Neural cell (in vitro differentiated cells): ENCODE measurements around the gene GGT6. TPM values are rescaled to one million over a fixed set of nuclear protein-coding genes. Genes with fewer than 3 reads are reported as not detected.

ENCODE experiments used
- H2AFZ ChIP-seq: fragments of 200-600, 300-800 bp; sonication (generic), shearing (Covaris generic); 2 replicates; pipeline ENCODE4 v1.6.0; 2014; ENCODE audit warnings: low read depth, mild to moderate bottlenecking, antibody characterized with exemption, low read length, moderate library complexity
- H3F3A ChIP-seq: fragments of 200-600 bp; shearing (Covaris generic); 2 replicates; pipeline ENCODE4 v1.6.1; 2016; ENCODE audit warnings: mild to moderate bottlenecking, moderate library complexity, mixed read lengths, antibody characterized with exemption, low read length; ENCODE audit not compliant: insufficient read depth, poor library complexity, severe bottlenecking
- H3K27ac ChIP-seq: fragments of 200-600, 300-800 bp; sonication (generic), shearing (Covaris generic); 2 replicates; pipeline ENCODE4 v1.5.1; 2014; ENCODE audit warnings: mild to moderate bottlenecking, low read length, moderate library complexity
- H3K27me3 ChIP-seq: fragments of 300-800, 200-600 bp; sonication (generic), shearing (Covaris generic); 2 replicates; pipeline ENCODE4 v1.6.0; 2014; ENCODE audit warnings: mild to moderate bottlenecking, low read depth, low read length, moderate library complexity; ENCODE audit not compliant: insufficient read depth
- H3K36me3 ChIP-seq: fragments of 300-800, 200-600 bp; sonication (generic), shearing (Covaris generic); 2 replicates; pipeline ENCODE4 v1.5.1; 2014; ENCODE audit warnings: mild to moderate bottlenecking, antibody characterized with exemption, low read length, moderate library complexity; ENCODE audit not compliant: insufficient read depth
- H3K4me2 ChIP-seq: fragments of 300-800, 200-600 bp; sonication (generic), shearing (Covaris generic); 2 replicates; pipeline ENCODE4 v1.6.0; 2014; ENCODE audit warnings: mild to moderate bottlenecking, low read length
- H3K4me3 ChIP-seq: fragments of 300-800, 200-600 bp; sonication (generic), shearing (Covaris generic); 2 replicates; pipeline ENCODE4 v1.5.1; 2014; ENCODE audit warnings: mild to moderate bottlenecking, low read length, moderate library complexity
- H3K79me2 ChIP-seq: fragments of 200-600 bp; shearing (Covaris generic); replicated peaks from 2 replicates; pipeline ENCODE4 v1.6.0; 2014; ENCODE audit warnings: mild to moderate bottlenecking, low read length, moderate library complexity; ENCODE audit not compliant: insufficient read depth
- H3K9ac ChIP-seq: fragments of 300-800, 200-600 bp; sonication (generic), shearing (Covaris generic); 2 replicates; pipeline ENCODE4 v1.6.1; 2016; ENCODE audit warnings: mild to moderate bottlenecking, low read length, mixed read lengths
- H3K9me2 ChIP-seq: fragments of 200-600 bp; shearing (Covaris generic); 2 replicates; pipeline ENCODE4 v1.6.1; 2016; ENCODE audit warnings: mild to moderate bottlenecking, low read length, mixed read lengths; ENCODE audit not compliant: insufficient read depth
- H3K9me3 ChIP-seq: fragments of 200-600, 300-800 bp; sonication (generic), shearing (Covaris generic); 2 replicates; pipeline ENCODE4 v1.6.1; 2016; ENCODE audit warnings: mild to moderate bottlenecking, mixed run types, low read length, moderate library complexity, mixed read lengths
- H4K20me1 ChIP-seq: fragments of 200-600 bp; shearing (Covaris generic); 2 replicates; pipeline ENCODE4 v1.6.1; 2016; ENCODE audit warnings: mild to moderate bottlenecking, mixed run types; ENCODE audit not compliant: insufficient read depth
- EP300 ChIP-seq: fragments of 450-650 bp; conservative IDR thresholded peaks from 2 replicates; pipeline ENCODE4 v1.6.1; 2014; ENCODE audit warnings: antibody characterized with exemption, mild to moderate bottlenecking, moderate library complexity; ENCODE audit not compliant: poor library complexity, severe bottlenecking
- MXI1 ChIP-seq: fragments of 450-650 bp; conservative IDR thresholded peaks from 2 replicates; pipeline ENCODE4 v1.6.1; 2014; ENCODE audit warnings: antibody characterized with exemption, mild to moderate bottlenecking; ENCODE audit not compliant: poor library complexity, severe bottlenecking
- POLR2AphosphoS5 ChIP-seq: IDR thresholded peaks from 2 replicates; pipeline ENCODE4 v1.6.1; 2012
- RAD21 ChIP-seq: fragments of 450-650 bp; conservative IDR thresholded peaks from 2 replicates; pipeline ENCODE4 v1.6.1; 2014; ENCODE audit warnings: antibody characterized with exemption, mild to moderate bottlenecking, moderate library complexity
- REST ChIP-seq: IDR thresholded peaks from 2 replicates; pipeline ENCODE4 v1.6.1; 2012; ENCODE audit warnings: borderline replicate concordance
- SMC3 ChIP-seq: fragments of 450-650 bp; conservative IDR thresholded peaks from 2 replicates; pipeline ENCODE4 v1.6.1; 2014; ENCODE audit warnings: antibody characterized with exemption, mild to moderate bottlenecking, moderate library complexity; ENCODE audit not compliant: poor library complexity
- TAF1 ChIP-seq: IDR thresholded peaks from 2 replicates; pipeline ENCODE4 v1.6.1; 2012; ENCODE audit warnings: low read depth
- polyA plus RNA-seq: library from polyadenylated mRNA; depleted of rRNA; stranded (reverse); fragments of >200 nt; gene quantifications from 2 replicates; pipeline ENCODE4 v1.2.3, GENCODE V29; 2014
- TF ChIP-seq, protein P1 (sequence below): fragments of 450-650 bp; IDR thresholded peaks from 2 replicates; pipeline ENCODE4 v1.5.1; 2014; ENCODE audit warnings: antibody characterized with exemption, mild to moderate bottlenecking, moderate library complexity; ENCODE audit not compliant: poor library complexity, severe bottlenecking

GGT6 gene
- polyA plus RNA-seq, 1 donor from 2014 or later, result not detected

DNA sequence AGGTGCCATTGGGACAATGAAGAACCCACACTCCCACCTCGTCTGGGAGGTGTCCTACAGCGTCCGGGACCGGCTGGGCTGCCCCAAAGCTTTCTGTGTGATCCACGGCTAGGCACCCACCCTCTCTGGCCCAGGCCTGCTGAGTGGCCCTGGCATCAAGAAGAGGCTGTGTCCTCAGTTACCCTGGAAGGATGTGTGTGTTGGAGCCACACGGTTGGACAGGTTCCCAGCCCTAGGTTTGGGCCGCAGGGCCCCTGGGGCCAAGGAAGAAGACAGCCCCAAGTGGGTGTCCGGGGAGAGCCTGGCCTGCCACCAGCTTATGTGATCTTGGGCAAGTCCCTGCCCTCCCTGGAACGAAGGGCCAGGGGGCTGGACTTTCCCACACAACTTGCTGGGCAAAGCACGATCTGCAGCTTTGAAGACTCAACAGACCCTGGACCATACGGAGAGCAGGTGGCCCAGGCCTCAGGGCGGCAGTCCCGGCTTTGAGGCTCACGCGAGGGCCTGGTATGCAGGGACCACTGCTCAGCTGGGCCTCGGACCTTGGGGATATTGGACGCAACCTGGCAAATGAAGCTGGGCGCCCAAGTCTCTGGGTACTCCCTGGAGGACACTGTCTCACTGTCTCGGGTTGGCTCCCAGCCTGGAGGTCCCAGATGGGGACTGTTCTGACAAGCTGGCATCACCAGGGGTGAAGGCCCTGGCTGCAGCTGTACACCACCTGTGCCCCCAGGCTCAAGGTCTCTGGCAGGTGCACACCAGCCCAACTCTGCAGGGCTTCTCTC is 22.7 kb downstream of the GGT6 start:
- Histone ChIP-seq H4K20me1 (no peaks in the 10 kb centered on the region), H3F3A (no peaks in the 10 kb centered on the region), H3K36me3 (no peaks in the 10 kb centered on the region), H2AFZ (no peak overlapping the region), H3K9me3 (no peaks in the 10 kb centered on the region), H3K4me3 (no peak overlapping the region), H3K9me2 (no peaks in the 10 kb centered on the region), H3K9ac (no peak overlapping the region), H3K79me2 (no peaks in the 10 kb centered on the region), H3K27me3 (no peaks in the 10 kb centered on the region), H3K27ac (no peak overlapping the region), H3K4me2 (no peak overlapping the region)
- no peak for TF ChIP-seq RAD21

DNA sequence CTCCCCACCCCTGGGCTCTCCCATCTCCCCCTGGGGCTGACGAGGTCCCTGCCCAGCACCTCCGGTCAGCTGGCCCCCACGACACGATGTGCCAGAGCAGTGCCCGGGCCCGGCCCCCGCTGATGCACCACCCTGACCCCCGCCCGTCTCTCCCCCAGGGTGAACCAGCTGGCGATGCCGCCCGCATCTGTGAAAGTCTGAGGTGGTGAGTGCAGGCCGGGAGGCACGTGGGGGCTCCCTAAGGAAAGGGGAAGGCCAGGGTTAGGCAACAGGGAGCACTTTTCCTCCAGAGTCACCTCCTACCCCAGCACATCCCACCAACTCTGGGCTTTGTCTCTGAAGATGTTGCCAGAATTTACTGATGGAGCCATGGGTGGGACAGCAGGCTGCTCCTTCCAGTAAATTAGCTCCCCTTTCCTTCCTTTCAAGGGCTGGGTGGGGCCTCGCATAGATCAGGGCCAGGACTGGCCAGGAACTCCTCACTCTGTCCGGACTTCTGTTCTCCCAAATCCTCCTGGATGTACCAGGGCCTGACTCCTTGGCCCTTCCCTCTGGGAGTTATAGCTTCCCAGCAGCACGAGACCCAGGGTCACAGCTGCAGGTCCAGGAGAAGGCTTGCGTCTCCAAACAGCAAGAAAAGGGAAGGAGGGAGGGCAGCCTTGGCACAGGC is 23.5 kb downstream of the GGT6 start:
- Histone ChIP-seq H3K9me2 (no peaks in the 10 kb centered on the region), H3K27ac (no peak overlapping the region), H3K27me3 (no peaks in the 10 kb centered on the region), H4K20me1 (no peaks in the 10 kb centered on the region), H3K4me3 (no peak overlapping the region), H3K9me3 (no peaks in the 10 kb centered on the region), H3K36me3 (no peaks in the 10 kb centered on the region), H3F3A (no peaks in the 10 kb centered on the region), H3K4me2 (no peak overlapping the region), H2AFZ (no peak overlapping the region), H3K9ac (no peak overlapping the region), H3K79me2 (no peaks in the 10 kb centered on the region)
- TF ChIP-seq SMC3 (no peak), EP300 (no peak), RAD21 (no peak)
- TF ChIP-seq, protein P1, sequence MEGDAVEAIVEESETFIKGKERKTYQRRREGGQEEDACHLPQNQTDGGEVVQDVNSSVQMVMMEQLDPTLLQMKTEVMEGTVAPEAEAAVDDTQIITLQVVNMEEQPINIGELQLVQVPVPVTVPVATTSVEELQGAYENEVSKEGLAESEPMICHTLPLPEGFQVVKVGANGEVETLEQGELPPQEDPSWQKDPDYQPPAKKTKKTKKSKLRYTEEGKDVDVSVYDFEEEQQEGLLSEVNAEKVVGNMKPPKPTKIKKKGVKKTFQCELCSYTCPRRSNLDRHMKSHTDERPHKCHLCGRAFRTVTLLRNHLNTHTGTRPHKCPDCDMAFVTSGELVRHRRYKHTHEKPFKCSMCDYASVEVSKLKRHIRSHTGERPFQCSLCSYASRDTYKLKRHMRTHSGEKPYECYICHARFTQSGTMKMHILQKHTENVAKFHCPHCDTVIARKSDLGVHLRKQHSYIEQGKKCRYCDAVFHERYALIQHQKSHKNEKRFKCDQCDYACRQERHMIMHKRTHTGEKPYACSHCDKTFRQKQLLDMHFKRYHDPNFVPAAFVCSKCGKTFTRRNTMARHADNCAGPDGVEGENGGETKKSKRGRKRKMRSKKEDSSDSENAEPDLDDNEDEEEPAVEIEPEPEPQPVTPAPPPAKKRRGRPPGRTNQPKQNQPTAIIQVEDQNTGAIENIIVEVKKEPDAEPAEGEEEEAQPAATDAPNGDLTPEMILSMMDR, result no peak

DNA sequence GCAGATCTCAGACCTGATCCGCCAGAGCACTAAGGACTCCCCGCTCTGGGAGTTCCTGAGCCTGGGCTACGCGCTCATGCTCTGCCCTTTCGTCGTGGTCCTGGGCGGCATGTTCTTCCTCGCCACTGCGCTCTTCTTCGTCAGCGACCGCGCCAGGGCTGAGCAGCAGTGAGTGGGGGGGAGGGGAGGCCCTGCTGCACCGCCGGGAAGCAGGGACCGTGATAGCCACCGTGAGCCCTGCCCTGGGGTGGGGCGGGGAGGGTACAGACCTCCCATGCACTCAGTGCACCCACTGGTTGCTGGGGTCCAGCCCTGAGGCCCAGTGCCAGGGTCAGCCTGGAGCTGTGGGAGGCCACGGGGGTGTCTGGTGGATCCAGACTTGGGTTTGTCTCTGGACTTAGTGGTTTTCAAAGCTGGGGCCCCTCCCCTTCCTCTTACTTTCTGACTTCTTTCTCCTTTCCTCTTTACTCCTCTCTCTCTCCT is 24.1 kb downstream of the GGT6 start:
- no peaks in the 10 kb centered on the region for H3K36me3 ChIP-seq
- TF ChIP-seq RAD21, result no peak
- H4K20me1 ChIP-seq, result no peaks in the 10 kb centered on the region
- no peaks in the 10 kb centered on the region for H3K79me2 ChIP-seq
- H3K4me3 ChIP-seq, result no peak overlapping the region
- no peaks in the 10 kb centered on the region for H3F3A ChIP-seq
- no peak overlapping the region for H3K9ac ChIP-seq
- H3K4me2 ChIP-seq, result no peak overlapping the region
- no peaks in the 10 kb centered on the region for H3K9me3 ChIP-seq
- H2AFZ ChIP-seq, result no peak overlapping the region
- H3K9me2 ChIP-seq, result no peaks in the 10 kb centered on the region
- H3K27ac ChIP-seq, result no peak overlapping the region
- no peaks in the 10 kb centered on the region for H3K27me3 ChIP-seq

GRCh38 chr17:4535667-4536258 is 24.6 kb downstream of the GGT6 start:
- H3K79me2 ChIP-seq, result no peaks in the 10 kb centered on the region
- no peaks in the 10 kb centered on the region for H3K27me3 ChIP-seq
- H3F3A ChIP-seq, result no peaks in the 10 kb centered on the region
- no peak overlapping the region for H3K4me2 ChIP-seq
- H3K9ac ChIP-seq, result no peak overlapping the region
- H2AFZ ChIP-seq, result no peak overlapping the region
- no peak overlapping the region for H3K27ac ChIP-seq
- no peaks in the 10 kb centered on the region for H3K9me2 ChIP-seq
- no peaks in the 10 kb centered on the region for H3K9me3 ChIP-seq
- no peaks in the 10 kb centered on the region for H3K36me3 ChIP-seq
- H4K20me1 ChIP-seq, result no peaks in the 10 kb centered on the region
- H3K4me3 ChIP-seq, result no peak overlapping the region
- TF ChIP-seq MXI1 (no peak), RAD21 (no peak), REST (no peak), TAF1 (no peak), SMC3 (no peak), POLR2AphosphoS5 (no peak), EP300 (no peak)
- TF ChIP-seq, protein P1, result no peak
